Right kidney (tissue), 1 donor: Measurements from ENCODE around the gene PTH2.

Experiments
- DNase-seq: peaks from one replicate; pipeline ENCODE4 v3.0.0-alpha.2; 2016

PTH2 gene

GRCh38 chr19:49430678-49431329, 7.6 kb upstream of the PTH2 start:
- DNase-seq: no peak

- no peak for DNase-seq
Observed at GRCh38 chr19:49430172-49430677, 7.0 kb upstream of the PTH2 start.

GRCh38 chr19:49428547-49429451, 5.6 kb upstream of the PTH2 start:
- no peak for DNase-seq

GRCh38 chr19:49427855-49428546, 4.8 kb upstream of the PTH2 start:
- no peak for DNase-seq

GRCh38 chr19:49427339-49427738, 4.1 kb upstream of the PTH2 start:
- DNase-seq: no peak

- no peak for DNase-seq
Observed at GRCh38 chr19:49425922-49426592, 2.8 kb upstream of the PTH2 start.

- no peak for DNase-seq
Observed at GRCh38 chr19:49425178-49425577, 1.9 kb upstream of the PTH2 start, which contains the start of gene GFY. Gene GFY, plus strand, starts transcription at chr19:49425388. Its CDS starts 1,043 bp downstream, at chr19:49426431.

- DNase-seq: no peak
Observed at GRCh38 chr19:49423985-49424303, 703 bp upstream of the PTH2 start.

GRCh38 chr19:49422407-49423070, 702 bp downstream of the PTH2 start:
- DNase-seq: no peak

- no peak for DNase-seq
Observed at GRCh38 chr19:49421878-49422202, 1.4 kb downstream of the PTH2 start.

- DNase-seq: peak; percentile 72
Observed at GRCh38 chr19:49421039-49421877, 2.0 kb downstream of the PTH2 start.

GRCh38 chr19:49420227-49420626, 3.0 kb downstream of the PTH2 start:
- no peak for DNase-seq

- DNase-seq: no peak
Observed at GRCh38 chr19:49419173-49419572, 4.1 kb downstream of the PTH2 start.

GRCh38 chr19:49418511-49418910, 4.7 kb downstream of the PTH2 start:
- DNase-seq: no peak

- DNase-seq: no peak
Observed at GRCh38 chr19:49417088-49417487, 6.2 kb downstream of the PTH2 start.

- DNase-seq: no peak
Observed at GRCh38 chr19:49415810-49416200, 7.4 kb downstream of the PTH2 start.

GRCh38 chr19:49415102-49415809, 8.0 kb downstream of the PTH2 start:
- DNase-seq: no peak

- DNase-seq: no peak
Observed at GRCh38 chr19:49414256-49414655, 9.0 kb downstream of the PTH2 start.

GRCh38 chr19:49413348-49413747, 9.9 kb downstream of the PTH2 start:
- no peak for DNase-seq

- no peak for DNase-seq
Observed at GRCh38 chr19:49411681-49412326, 11.4 kb downstream of the PTH2 start.
